ENCODE data around the gene SLC22A16. TPM values are rescaled to one million over a fixed set of nuclear protein-coding genes. Genes with fewer than 3 reads are reported as not detected.
A peak's percentile ranks its signal among the peaks of the same experiment; 100 is the strongest.
"Not testable (repeated sequence)": the region's sequence is repeated elsewhere in the genome, so short reads cannot be mapped to it uniquely, and the experiment has no call there.

SLC22A16 gene
- total and polyA plus RNA-seq, 2 experiments from 2014 or later: not detected

DNA sequence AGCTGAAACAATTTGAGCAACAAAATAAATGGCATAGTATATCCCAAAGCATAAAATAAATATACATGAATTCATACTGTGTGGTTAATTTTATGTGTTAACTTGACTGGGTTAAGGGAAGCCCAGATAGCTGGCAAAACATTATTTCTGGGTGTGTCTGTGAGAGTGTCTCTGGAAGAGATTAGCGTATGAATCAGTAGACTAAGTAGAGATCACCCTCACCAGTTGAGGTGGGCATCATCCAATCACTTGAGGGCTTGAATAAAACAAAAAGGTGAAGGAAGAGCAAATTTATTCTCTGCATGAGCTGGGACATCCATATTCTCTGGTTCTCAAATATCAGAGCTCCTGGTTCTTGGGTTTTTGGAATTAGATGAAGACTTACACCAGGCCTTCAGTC lies 17.9 kb downstream of the SLC22A16 start:
- no peaks in the 10 kb centered on the region for H4K20me1 ChIP-seq (ENCODE audit: insufficient read depth)
- no peaks in the 10 kb centered on the region for H3K79me2 ChIP-seq (ENCODE audit: insufficient read depth)
- no peaks in the 10 kb centered on the region for H3K4me1 ChIP-seq (ENCODE audit: insufficient read depth)
- TF ChIP-seq EZH2 (IDR thresholded peaks at IDR 0.05; ENCODE audit: insufficient read depth, poor library complexity, severe bottlenecking) (no peak), EZH2phosphoT487 (IDR thresholded peaks at IDR 0.05; ENCODE audit: insufficient read depth, low read depth) (no peak)
- 82 to 89% methylated on average over 1 of the region's 1 CpG for WGBS, 2 experiments (ENCODE audit: low coverage in 1 of 2, low lambda C conversion rate in 2 of 2, missing lambda C conversion rate in 2 of 2)
- in situ Hi-C loops (cut with MboI): no loop called here
- no peaks in the 10 kb centered on the region for H3F3A ChIP-seq (ENCODE audit: insufficient read depth)
- H3K9ac ChIP-seq: no peak overlapping the region
- no peak overlapping the region for H2AFZ ChIP-seq
- H3K27me3 ChIP-seq (replicated peaks; ENCODE audit: insufficient read depth): peaks cover 3% of the 10 kb centered on the region; the same call in 1 of the 2 replicates
- H3K36me3 ChIP-seq (ENCODE audit: low read depth): no peaks in the 10 kb centered on the region
- no peak for DNase-seq
- no peak overlapping the region for H3K4me3 ChIP-seq
- no peaks in the 10 kb centered on the region for H3K9me2 ChIP-seq (ENCODE audit: insufficient read depth)
- H3K4me2 ChIP-seq (ENCODE audit: unreplicated experiment): no peak overlapping the region
- no peaks in the 10 kb centered on the region for H3K9me3 ChIP-seq (ENCODE audit: low read depth)
- H3K27ac ChIP-seq: no peak overlapping the region

DNA sequence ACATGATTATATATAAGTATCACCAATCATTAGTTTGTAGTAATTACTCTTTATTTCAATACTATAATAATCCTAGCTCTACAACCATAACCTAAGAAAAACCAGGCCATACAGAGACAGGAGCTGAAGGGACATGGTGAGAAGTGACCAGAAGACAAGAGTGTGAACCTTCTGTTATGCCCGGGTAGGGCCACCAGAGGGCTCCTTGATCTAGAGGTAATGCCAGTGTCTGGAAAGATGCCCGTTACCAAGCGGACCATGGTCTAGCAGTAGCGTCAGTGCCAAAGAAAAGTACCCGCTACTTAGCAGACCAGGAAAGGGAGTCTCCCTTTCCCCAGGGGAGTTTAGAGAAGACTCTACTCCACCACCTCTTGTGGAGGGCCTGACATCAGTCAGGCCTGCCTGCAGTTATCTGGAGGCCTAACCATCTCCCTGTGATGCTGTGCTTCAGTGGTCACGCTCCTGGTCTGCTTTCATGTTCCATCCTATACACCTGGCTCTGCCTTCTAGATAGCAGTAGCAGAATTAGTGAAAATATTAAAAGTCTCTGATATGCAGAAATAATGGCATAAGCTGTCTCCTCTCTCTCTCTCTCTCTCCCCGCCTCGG lies 18.7 kb downstream of the SLC22A16 start:
- in situ Hi-C loops (cut with MboI); H3K4me2 ChIP-seq (ENCODE audit: unreplicated experiment); H3K36me3 ChIP-seq (ENCODE audit: low read depth); H3K79me2 ChIP-seq (ENCODE audit: insufficient read depth); H3K9me3 ChIP-seq (ENCODE audit: low read depth); H2AFZ ChIP-seq; H3K27ac ChIP-seq; H4K20me1 ChIP-seq (ENCODE audit: insufficient read depth); H3K9me2 ChIP-seq (ENCODE audit: insufficient read depth); H3F3A ChIP-seq (ENCODE audit: insufficient read depth); H3K4me1 ChIP-seq (ENCODE audit: insufficient read depth); H3K9ac ChIP-seq; H3K27me3 ChIP-seq (replicated peaks; ENCODE audit: insufficient read depth); H3K4me3 ChIP-seq: not testable (repeated sequence)
- DNase-seq: peak; percentile 49
- WGBS, 2 experiments (ENCODE audit: low coverage in 1 of 2, low lambda C conversion rate in 2 of 2, missing lambda C conversion rate in 2 of 2): 49 to 54% methylated on average over 8 of the region's 8 CpGs

DNA sequence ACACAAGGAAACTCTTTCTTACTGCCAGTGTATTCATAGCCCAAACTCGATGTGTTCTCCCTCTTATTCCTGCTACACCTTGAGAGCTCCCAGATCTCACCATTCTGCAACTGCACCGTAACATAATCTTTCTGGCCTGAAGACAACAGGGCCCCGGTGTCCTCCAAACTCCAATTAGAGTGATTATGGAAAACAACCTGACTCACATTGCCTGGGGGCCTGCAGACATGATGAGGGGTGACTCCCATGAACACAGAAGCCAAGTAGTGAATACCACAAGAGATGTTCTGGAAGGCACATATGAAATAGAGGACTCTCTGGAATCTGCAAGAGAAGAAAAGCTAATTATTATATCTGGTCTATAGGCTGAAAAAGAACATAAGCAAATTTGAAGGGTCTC lies 19.7 kb downstream of the SLC22A16 start:
- Histone ChIP-seq H3K36me3 (ENCODE audit: low read depth) (no peaks in the 10 kb centered on the region), H4K20me1 (ENCODE audit: insufficient read depth) (no peaks in the 10 kb centered on the region), H3K4me1 (ENCODE audit: insufficient read depth) (no peaks in the 10 kb centered on the region), H3K9ac (no peak overlapping the region), H3K79me2 (ENCODE audit: insufficient read depth) (no peaks in the 10 kb centered on the region), H3K27ac (no peak overlapping the region), H3F3A (ENCODE audit: insufficient read depth) (no peaks in the 10 kb centered on the region), H3K9me2 (ENCODE audit: insufficient read depth) (no peaks in the 10 kb centered on the region), H3K4me2 (ENCODE audit: unreplicated experiment) (no peak overlapping the region), H3K4me3 (no peak overlapping the region), H3K27me3 (replicated peaks; ENCODE audit: insufficient read depth) (0 out of 2 replicates have a peak, but pooled peaks cover 6% of the 10 kb centered on the region), H3K9me3 (ENCODE audit: low read depth) (no peaks in the 10 kb centered on the region), H2AFZ (no peak overlapping the region)
- WGBS, 2 experiments (ENCODE audit: low coverage in 1 of 2, low lambda C conversion rate in 2 of 2, missing lambda C conversion rate in 2 of 2): 61 to 68% methylated on average over 3 of the region's 3 CpGs
- in situ Hi-C loops (cut with MboI): no loop called here
- no peak for DNase-seq
- no peak for TF ChIP-seq EZH2 (IDR thresholded peaks at IDR 0.05; ENCODE audit: insufficient read depth, poor library complexity, severe bottlenecking)
- TF ChIP-seq EZH2phosphoT487 (IDR thresholded peaks at IDR 0.05; ENCODE audit: insufficient read depth, low read depth): no peak

DNA sequence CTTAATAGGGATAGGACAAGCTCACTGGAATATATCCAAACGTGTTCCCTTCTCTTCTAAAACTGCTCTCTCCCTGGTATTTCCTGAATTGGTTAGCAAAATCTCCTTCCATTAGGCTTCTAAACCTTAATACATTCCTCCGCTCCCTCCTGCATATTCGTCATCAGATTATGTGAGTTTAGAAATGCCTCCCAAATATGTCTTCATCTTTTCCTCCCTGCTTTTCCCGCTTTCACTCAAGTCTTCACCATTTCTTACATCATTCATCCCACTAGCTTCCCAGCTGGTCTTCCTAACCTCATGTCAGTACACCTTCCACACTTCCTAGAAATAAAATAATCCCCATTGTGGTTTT lies 26.9 kb downstream of the SLC22A16 start:
- in situ Hi-C loops (cut with MboI): no loop called here

More for the DNA sequence above, 26.9 kb downstream of the SLC22A16 start:
- TF ChIP-seq EZH2 (IDR thresholded peaks at IDR 0.05; ENCODE audit: insufficient read depth, poor library complexity, severe bottlenecking): no peak
- TF ChIP-seq EZH2phosphoT487 (IDR thresholded peaks at IDR 0.05; ENCODE audit: insufficient read depth, low read depth): no peak
- H3K9me3 ChIP-seq (ENCODE audit: low read depth): no peaks in the 10 kb centered on the region
- H3K79me2 ChIP-seq (ENCODE audit: insufficient read depth): no peaks in the 10 kb centered on the region
- H3K4me2 ChIP-seq (ENCODE audit: unreplicated experiment): no peak overlapping the region
- H3F3A ChIP-seq (ENCODE audit: insufficient read depth): no peaks in the 10 kb centered on the region
- no peak for DNase-seq
- H3K27ac ChIP-seq: no peak overlapping the region
- no peaks in the 10 kb centered on the region for H4K20me1 ChIP-seq (ENCODE audit: insufficient read depth)
- H3K27me3 ChIP-seq (replicated peaks; ENCODE audit: insufficient read depth): peaks cover 22% of the 10 kb centered on the region; the same call in 1 of the 2 replicates
- no peak overlapping the region for H3K4me3 ChIP-seq
- no peak overlapping the region for H2AFZ ChIP-seq
- H3K4me1 ChIP-seq (ENCODE audit: insufficient read depth): no peaks in the 10 kb centered on the region
- WGBS, 2 experiments (ENCODE audit: low coverage in 1 of 2, low lambda C conversion rate in 2 of 2, missing lambda C conversion rate in 2 of 2): 62 to 69% methylated on average over 4 of the region's 4 CpGs
- H3K9ac ChIP-seq: no peak overlapping the region
- no peaks in the 10 kb centered on the region for H3K9me2 ChIP-seq (ENCODE audit: insufficient read depth)
- no peaks in the 10 kb centered on the region for H3K36me3 ChIP-seq (ENCODE audit: low read depth)
